Measurements from ENCODE around the gene SPACDR. TPM values are rescaled to one million over a fixed set of nuclear protein-coding genes. Genes with fewer than 3 reads are reported as not detected.

SPACDR gene
- total RNA-seq, 1 donor from 2014 or later, result not detected

- no peak for DNase-seq
Observed at GRCh38 chr7:100411101-100411500, 53.0 kb downstream of the SPACDR start.

GRCh38 chr7:100407285-100408180, 56.5 kb downstream of the SPACDR start:
- DNase-seq, result no peak

- no peak for DNase-seq
Observed at GRCh38 chr7:100406767-100407166, 57.3 kb downstream of the SPACDR start.

Other genes starting within 250 kb of the SPACDR start
- not detected for gene PVRIG, start 244.3 kb downstream of the SPACDR start, total RNA-seq
- not detected for gene SPDYE3, start 156.6 kb downstream of the SPACDR start, total RNA-seq
- gene PILRB, start 106.1 kb downstream of the SPACDR start, total RNA-seq, result 9.5 TPM
- 1.1 TPM for gene PILRA, start 90.8 kb downstream of the SPACDR start, total RNA-seq
- gene ZCWPW1, start 35.6 kb downstream of the SPACDR start, total RNA-seq, result 4.2 TPM
- 25.3 TPM for gene MEPCE, start 34.4 kb downstream of the SPACDR start, total RNA-seq
- 5.1 TPM for gene PPP1R35, start 27.8 kb downstream of the SPACDR start, total RNA-seq
- gene TSC22D4, start 15.0 kb upstream of the SPACDR start, total RNA-seq, result 9.7 TPM
- gene NYAP1, start 19.7 kb upstream of the SPACDR start, total RNA-seq, result 47.9 TPM
- gene AGFG2, start 74.9 kb upstream of the SPACDR start, total RNA-seq, result 2.0 TPM
- gene SAP25, start 109.6 kb upstream of the SPACDR start, total RNA-seq, result not detected
- gene LRCH4, start 121.9 kb upstream of the SPACDR start, total RNA-seq, result 6.4 TPM
- 0.16 TPM for gene FBXO24, start 122.1 kb upstream of the SPACDR start, total RNA-seq
- 4.2 TPM for gene PCOLCE, start 138.1 kb upstream of the SPACDR start, total RNA-seq
- 12.2 TPM for gene MOSPD3, start 148.3 kb upstream of the SPACDR start, total RNA-seq
- 5.3 TPM for gene TFR2, start 177.3 kb upstream of the SPACDR start, total RNA-seq
- 109 TPM for gene ACTL6B, start 192.2 kb upstream of the SPACDR start, total RNA-seq
- gene GNB2, start 209.5 kb upstream of the SPACDR start, total RNA-seq, result 57.7 TPM
- 15.4 TPM for gene GIGYF1, start 230.0 kb upstream of the SPACDR start, total RNA-seq
- gene POP7, start 241.9 kb upstream of the SPACDR start, total RNA-seq, result 41.5 TPM

Data from occipital lobe (tissue), 2 donors.